ENCODE measurements around the gene VASP. TPM values are rescaled to one million over a fixed set of nuclear protein-coding genes. Genes with fewer than 3 reads are reported as not detected.

The VASP gene
- total and polyA plus RNA-seq, 3 donors from 2014 or later: 37.7 to 57.9 (median 52.7) TPM

GRCh38 chr19:45495178-45495577, 12.1 kb upstream of the VASP start:
- Histone ChIP-seq H3K4me3 (no peak overlapping the region), H3K9me3 (no peaks in the 10 kb centered on the region), H3K36me3 (ENCODE audit: low read depth, missing control alignments) (no peaks in the 10 kb centered on the region), H3K27ac (no peak overlapping the region), H3K27me3 (no peaks in the 10 kb centered on the region), H3K4me1 (peaks cover 6% of the 10 kb centered on the region)
- no peak for DNase-seq
- no peak for TF ChIP-seq CTCF (IDR thresholded peaks at IDR 0.05)
- intact Hi-C loops (cut with DNase I; ENCODE audit: low total_unique reads): no loop called here
- 57 to 67% methylated on average over 5 of the region's 5 CpGs for WGBS, 2 donors

- TF ChIP-seq POLR2A (IDR thresholded peaks at IDR 0.05): no peak
- no peak for TF ChIP-seq CTCF (IDR thresholded peaks at IDR 0.05)
- Histone ChIP-seq H3K4me1 (peaks cover 6% of the 10 kb centered on the region), H3K4me3 (peak overlapping the region; percentile 53 to 56), H3K9me3 (no peaks in the 10 kb centered on the region), H3K27me3 (no peaks in the 10 kb centered on the region), H3K36me3 (ENCODE audit: low read depth, missing control alignments) (no peaks in the 10 kb centered on the region), H3K27ac (no peak overlapping the region)
- 1 to 2% methylated on average over 31 to 38 of the region's 54 CpGs for WGBS, 2 donors
- DNase-seq: no peak
- intact Hi-C loops (cut with DNase I; ENCODE audit: low total_unique reads): no loop called here
These were observed 10.8 kb upstream of the VASP start for GRCh38 chr19:45496349-45496953.

- no peak for DNase-seq
- H3K4me1 ChIP-seq: peaks cover 6% of the 10 kb centered on the region
- no peaks in the 10 kb centered on the region for H3K36me3 ChIP-seq (ENCODE audit: low read depth, missing control alignments)
- 20 to 25% methylated on average over 15 to 16 of the region's 16 CpGs for WGBS, 2 donors
- H3K4me3 ChIP-seq: no peak overlapping the region
- intact Hi-C loops (cut with DNase I; ENCODE audit: low total_unique reads): no loop called here
- no peaks in the 10 kb centered on the region for H3K27me3 ChIP-seq
- no peak for TF ChIP-seq CTCF (IDR thresholded peaks at IDR 0.05)
- TF ChIP-seq POLR2A (IDR thresholded peaks at IDR 0.05): no peak
- H3K9me3 ChIP-seq: no peaks in the 10 kb centered on the region
- no peak overlapping the region for H3K27ac ChIP-seq
These were observed 9.5 kb upstream of the VASP start for GRCh38 chr19:45497791-45498190.

GRCh38 chr19:45498411-45499195, 8.7 kb upstream of the VASP start, which contains the start of gene PPM1N:
Gene PPM1N (plus strand): TSS chr19:45498443. CDS start chr19:45498473, 30 bp downstream.
- no peak for DNase-seq
- 1 to 4% methylated on average over 28 to 51 of the region's 89 CpGs for WGBS, 2 donors
- Histone ChIP-seq H3K9me3 (no peaks in the 10 kb centered on the region), H3K4me1 (no peaks in the 10 kb centered on the region), H3K27me3 (no peaks in the 10 kb centered on the region), H3K36me3 (ENCODE audit: low read depth, missing control alignments) (no peaks in the 10 kb centered on the region), H3K27ac (no peak within 1 kb of the TSS), H3K4me3 (peak within 1 kb of the TSS; percentile 53 to 56)
- no peak for TF ChIP-seq CTCF (IDR thresholded peaks at IDR 0.05)
- no peak for TF ChIP-seq POLR2A (IDR thresholded peaks at IDR 0.05)
- intact Hi-C loops (cut with DNase I; ENCODE audit: low total_unique reads): no loop called here

All from testis (tissue), 3 donors.